Pancreas (tissue), 10 donors: ENCODE measurements around the gene ITGA8. TPM values are rescaled to one million over a fixed set of nuclear protein-coding genes. Genes with fewer than 3 reads are reported as not detected.
"Not testable (repeated sequence)": the region's sequence is repeated elsewhere in the genome, so short reads cannot be mapped to it uniquely, and the experiment has no call there.

Experiments used
- ATAC-seq, 4 donors: fragments of 200-7000 bp; cut with Tn5 transposase; one replicate each; pipeline versions ENCODE4 v1.8.0 to v1.9.1; 2020; ENCODE audit warnings: mild to moderate bottlenecking in 4 of 4, moderate library complexity in 4 of 4
- DNase-seq, 6 donors: peaks; one replicate each; pipeline ENCODE4 v3.0.0-alpha.2; 2020
- FAIRE-seq: peaks from 2 replicates; lab custom pipeline; 2012; peaks lifted over from hg19 to GRCh38; lab: Jason Lieb, UNC
- H3K27ac ChIP-seq, 4 donors: fragments of 200-600 bp; sonication (generic); 1 replicate in 3 of 4; 2 replicates in 1 of 4; pipeline versions ENCODE4 v1.5.0 to v1.8.0; 2020
- H3K27me3 ChIP-seq, 4 donors: fragments of 200-600 bp; one replicate each; pipeline ENCODE4 v1.8.0; 2021
- H3K36me3 ChIP-seq, 3 donors: fragments of 200-600 bp; sonication (generic) in 1 of 3; one replicate each; pipeline versions ENCODE4 v1.5.0 to v1.8.0; 2020 to 2021
- H3K4me1 ChIP-seq, 3 donors: fragments of 200-600 bp; one replicate each; pipeline ENCODE4 v1.8.0; 2021
- H3K4me3 ChIP-seq, 4 donors: fragments of 200-600 bp; sonication (generic) in 2 of 4; one replicate each; pipeline versions ENCODE4 v1.5.0 to v1.8.0; 2020 to 2021
- H3K9me3 ChIP-seq, 4 donors: fragments of 200-600 bp; one replicate each; pipeline ENCODE4 v1.8.0; 2021
- CTCF ChIP-seq, 4 donors: fragments of 200-600 bp; sonication (generic) in 3 of 4; IDR thresholded peaks; one replicate each; pipeline versions ENCODE4 v1.5.0 to v1.8.0; 2021; ENCODE audit warnings: antibody characterized with exemption in 4 of 4
- WGBS, 2 donors: extraction: QIAGEN DNeasy Blood & Tissue Kit; methylation state at CpG; one replicate each; pipeline ENCODE4 v1.1.7; 2013; 5-methylcytosine and 5-hydroxymethylcytosine counted together
- intact Hi-C, 3 donors: fragments of 100-400 bp; cut with DNase I; formaldehyde crosslinking; loops; one replicate each; pipeline versions ENCODE4 v1.11.1 to v1.14.2; 2022
- polyA plus RNA-seq, 2 donors: library from polyadenylated mRNA; stranded (reverse); fragments of 200-250 nt; gene quantifications; one replicate each; pipeline ENCODE4 v1.2.3, GENCODE V29; 2013
- total RNA-seq, 6 donors: library from RNA; stranded (reverse); fragmentation: NEBNext Ultra II Directional in 4 of 6; extraction: Animal tissue kit (Norgen Biotek cat#: 25700) in 4 of 6; gene quantifications; one replicate each; pipeline versions ENCODE4 v1.2.1 to v1.2.4, GENCODE V29; 2021 to 2023
- donor health status: healthy with polysubstance abuse.
- donor health status: DM: no; HTN: no; CAD: no; lungs with moderate emphysema.
- donor health status: DM: no; HTN: no; CAD: no.
- donor health status: control.
- donor health status: control.
- donor health status: Bipolar disorder and iron deficiency.
- donor health status: DM: yes; HTN: yes; CAD: no.
- donor health status: DM: no; HTN: no; CAD: no.
- donor health status: DM: no; HTN: no; CAD: no.
- donor health status: DM: yes; HTN: yes; CAD: no.

Gene ITGA8
- total and polyA plus RNA-seq, 8 donors: 0.12 to 1.1 (median 0.52) TPM

- no peak for FAIRE-seq
- Histone ChIP-seq H3K27ac (no peak overlapping the region), H3K36me3 (no peaks in the 10 kb centered on the region), H3K27me3 (no peaks in the 10 kb centered on the region), H3K9me3 (no peaks in the 10 kb centered on the region), H3K4me3 (no peak overlapping the region), H3K4me1 (no peaks in the 10 kb centered on the region)
- 37 to 38% methylated on average over 2 of the region's 2 CpGs for WGBS, 2 donors
- intact Hi-C loops: no loop called here
- TF ChIP-seq CTCF (IDR thresholded peaks at IDR 0.05): no peak
- DNase-seq: no peak
- ATAC-seq: no peak
Measured at GRCh38 chr10:15642095-15642494, 77.6 kb downstream of the ITGA8 start.

- no peak for TF ChIP-seq CTCF (IDR thresholded peaks at IDR 0.05)
- ATAC-seq: no peak
- Histone ChIP-seq H3K4me1 (no peaks in the 10 kb centered on the region), H3K36me3 (no peaks in the 10 kb centered on the region), H3K9me3 (no peaks in the 10 kb centered on the region), H3K27me3 (no peaks in the 10 kb centered on the region), H3K4me3 (no peak overlapping the region), H3K27ac (no peak overlapping the region)
- 47 to 66% methylated on average over 5 of the region's 5 CpGs for WGBS, 2 donors
- DNase-seq: no peak
- FAIRE-seq: no peak
- intact Hi-C loops: no loop called here
Measured at GRCh38 chr10:15640536-15641085, 79.1 kb downstream of the ITGA8 start.

- DNase-seq: no peak
- Histone ChIP-seq H3K9me3 (no peaks in the 10 kb centered on the region), H3K36me3 (no peaks in the 10 kb centered on the region), H3K27me3 (no peaks in the 10 kb centered on the region), H3K27ac (no peak overlapping the region), H3K4me3 (no peak overlapping the region), H3K4me1 (no peaks in the 10 kb centered on the region)
- no peak for ATAC-seq
- no peak for FAIRE-seq
- intact Hi-C loops: no loop called here
- TF ChIP-seq CTCF (IDR thresholded peaks at IDR 0.05): no peak
- 71 to 81% methylated on average over 3 of the region's 3 CpGs for WGBS, 2 donors
Measured at GRCh38 chr10:15636446-15636845, 83.3 kb downstream of the ITGA8 start.

- DNase-seq: no peak
- Histone ChIP-seq H3K4me3 (no peak overlapping the region), H3K27me3 (no peaks in the 10 kb centered on the region), H3K4me1 (no peaks in the 10 kb centered on the region), H3K36me3 (no peaks in the 10 kb centered on the region), H3K27ac (no peak overlapping the region), H3K9me3 (no peaks in the 10 kb centered on the region)
- ATAC-seq: no peak
- TF ChIP-seq CTCF (IDR thresholded peaks at IDR 0.05): no peak
- intact Hi-C loops: no loop called here
- no peak for FAIRE-seq
- WGBS, 2 donors: 33 to 40% methylated on average over 4 of the region's 4 CpGs
Measured at GRCh38 chr10:15632456-15633091, 87.1 kb downstream of the ITGA8 start.

GRCh38 chr10:15631205-15631604 lies 88.5 kb downstream of the ITGA8 start:
- 84 to 99% methylated on average over 3 of the region's 3 CpGs for WGBS, 2 donors
- H3K36me3 ChIP-seq, H3K4me3 ChIP-seq, H3K27me3 ChIP-seq, H3K9me3 ChIP-seq, DNase-seq, intact Hi-C loops, FAIRE-seq, ATAC-seq, H3K27ac ChIP-seq, H3K4me1 ChIP-seq: not testable (repeated sequence)
